Stomach (tissue), 4 donors: ENCODE results near the gene PCBP3.

Experiments used
- EP300 ChIP-seq: sonication (generic); formaldehyde crosslinking; IDR thresholded peaks from one replicate; pipeline ENCODE4 v1.6.1; 2017; ENCODE audit warnings: antibody characterized with exemption
- POLR2A ChIP-seq, 4 donors: fragments of 450-650 bp; IDR thresholded peaks; one replicate each; pipeline ENCODE4 v1.6.1; 2016; ENCODE audit warnings: antibody characterized with exemption in 4 of 4, control low read depth in 2 of 4, mild to moderate bottlenecking in 1 of 4, moderate library complexity in 1 of 4
- TF ChIP-seq, protein P1 (sequence below), 7 experiments: fragments of 450-650 bp in 4 of 7; fragments of 200-600 bp in 3 of 7; sonication (generic) in 3 of 7; IDR thresholded peaks; one replicate each; pipeline ENCODE4 v1.5.1; 2016 to 2019; ENCODE audit warnings: antibody characterized with exemption in 7 of 7, control low read depth in 2 of 7, mild to moderate bottlenecking in 1 of 7

DNA sequence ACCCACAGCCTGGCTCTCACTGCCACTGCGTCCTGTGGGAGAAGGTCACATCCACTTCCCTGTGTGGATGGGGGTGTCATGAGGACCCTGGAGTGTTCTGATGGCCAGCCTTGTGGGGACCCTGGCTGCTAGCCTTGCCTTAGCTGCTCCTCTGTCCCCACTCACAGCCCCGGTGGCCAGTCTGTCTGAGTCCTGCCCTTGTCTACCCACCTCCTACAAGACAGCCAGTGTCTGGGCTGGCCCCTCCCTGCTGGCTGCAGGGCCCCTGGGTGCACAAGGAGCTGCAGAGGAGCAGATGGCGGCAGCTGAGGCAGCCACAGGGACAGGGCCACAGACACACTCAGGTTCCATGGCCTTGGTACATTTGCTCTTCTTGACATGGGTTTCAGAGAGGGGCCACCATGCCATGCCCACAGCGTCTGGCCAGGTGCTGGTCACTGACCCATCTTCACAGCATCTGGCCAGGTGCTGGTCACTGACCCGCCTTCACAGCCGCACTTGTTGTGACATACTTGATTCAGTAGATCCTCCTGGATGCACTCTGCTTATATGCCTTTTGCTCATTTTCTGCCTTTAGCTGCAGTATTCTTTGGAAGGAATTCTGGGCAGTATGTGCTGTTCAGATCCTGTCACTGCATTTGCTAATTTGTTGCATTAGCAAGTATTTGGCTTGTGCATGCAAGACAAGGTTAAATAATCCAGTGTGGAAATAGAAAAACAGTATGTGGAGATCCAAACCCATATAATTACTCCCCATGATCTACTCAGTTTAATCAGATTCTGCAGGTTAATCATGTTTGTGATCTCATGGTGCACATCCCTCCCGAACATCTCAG, 157.8 kb downstream of the PCBP3 start:
- TF ChIP-seq, protein P1, sequence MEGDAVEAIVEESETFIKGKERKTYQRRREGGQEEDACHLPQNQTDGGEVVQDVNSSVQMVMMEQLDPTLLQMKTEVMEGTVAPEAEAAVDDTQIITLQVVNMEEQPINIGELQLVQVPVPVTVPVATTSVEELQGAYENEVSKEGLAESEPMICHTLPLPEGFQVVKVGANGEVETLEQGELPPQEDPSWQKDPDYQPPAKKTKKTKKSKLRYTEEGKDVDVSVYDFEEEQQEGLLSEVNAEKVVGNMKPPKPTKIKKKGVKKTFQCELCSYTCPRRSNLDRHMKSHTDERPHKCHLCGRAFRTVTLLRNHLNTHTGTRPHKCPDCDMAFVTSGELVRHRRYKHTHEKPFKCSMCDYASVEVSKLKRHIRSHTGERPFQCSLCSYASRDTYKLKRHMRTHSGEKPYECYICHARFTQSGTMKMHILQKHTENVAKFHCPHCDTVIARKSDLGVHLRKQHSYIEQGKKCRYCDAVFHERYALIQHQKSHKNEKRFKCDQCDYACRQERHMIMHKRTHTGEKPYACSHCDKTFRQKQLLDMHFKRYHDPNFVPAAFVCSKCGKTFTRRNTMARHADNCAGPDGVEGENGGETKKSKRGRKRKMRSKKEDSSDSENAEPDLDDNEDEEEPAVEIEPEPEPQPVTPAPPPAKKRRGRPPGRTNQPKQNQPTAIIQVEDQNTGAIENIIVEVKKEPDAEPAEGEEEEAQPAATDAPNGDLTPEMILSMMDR (IDR thresholded peaks at IDR 0.05): no peak
- no peak for TF ChIP-seq POLR2A (IDR thresholded peaks at IDR 0.05)
- no peak for TF ChIP-seq EP300
